HEK293T (cell line): ENCODE measurements around the gene TRA2B.

Experiments
- ARNT ChIP-seq: fragments of 450-650 bp; IDR thresholded peaks from 2 replicates; pipeline ENCODE4 v1.6.1; 2017; ENCODE audit warnings: mild to moderate bottlenecking
- BHLHE40 ChIP-seq: fragments of 450-650 bp; IDR thresholded peaks from 2 replicates; pipeline ENCODE4 v1.6.1; 2016; ENCODE audit warnings: mild to moderate bottlenecking, moderate library complexity, borderline replicate concordance
- CTBP1 ChIP-seq: fragments of 450-650 bp; IDR thresholded peaks from 2 replicates; pipeline ENCODE4 v1.6.1; 2016; ENCODE audit warnings: borderline replicate concordance
- ELF4 ChIP-seq: fragments of 450-650 bp; IDR thresholded peaks from 2 replicates; pipeline ENCODE4 v1.6.1; 2017; ENCODE audit warnings: antibody characterized with exemption
- FOXK2 ChIP-seq: fragments of 450-650 bp; IDR thresholded peaks from 2 replicates; pipeline ENCODE4 v1.6.1; 2016; ENCODE audit warnings: mild to moderate bottlenecking
- FOXM1 ChIP-seq: fragments of 450-650 bp; IDR thresholded peaks from 2 replicates; pipeline ENCODE4 v1.6.1; 2017; ENCODE audit warnings: mild to moderate bottlenecking, borderline replicate concordance
- HDGF ChIP-seq: fragments of 450-650 bp; IDR thresholded peaks from 2 replicates; pipeline ENCODE4 v1.6.1; 2017; ENCODE audit warnings: antibody characterized with exemption, borderline replicate concordance
- L3MBTL2 ChIP-seq: fragments of 450-650 bp; conservative IDR thresholded peaks from 2 replicates; pipeline ENCODE4 v1.6.1; 2016; ENCODE audit warnings: mild to moderate bottlenecking
- NFRKB ChIP-seq: fragments of 450-650 bp; IDR thresholded peaks from 2 replicates; pipeline ENCODE4 v1.6.1; 2016; ENCODE audit warnings: mild to moderate bottlenecking, moderate library complexity
- PKNOX1 ChIP-seq: fragments of 450-650 bp; IDR thresholded peaks from 2 replicates; pipeline ENCODE4 v1.6.1; 2016
- SP1 ChIP-seq: fragments of 450-650 bp; IDR thresholded peaks from 2 replicates; pipeline ENCODE4 v1.6.1; 2017
- SUZ12 ChIP-seq: fragments of 450-650 bp; IDR thresholded peaks from 2 replicates; pipeline ENCODE4 v1.6.1; 2016; ENCODE audit warnings: mild to moderate bottlenecking
- TARDBP ChIP-seq: fragments of 450-650 bp; IDR thresholded peaks from 2 replicates; pipeline ENCODE4 v1.6.1; 2016
- ZNF384 ChIP-seq: fragments of 450-650 bp; IDR thresholded peaks from 2 replicates; pipeline ENCODE4 v1.6.1; 2016

GRCh38 chr3:185934767-185935464 is 2.9 kb downstream of the TRA2B start:
- TF ChIP-seq FOXM1 (no peak), BHLHE40 (no peak), L3MBTL2 (no peak), TARDBP (no peak), CTBP1 (no peak), HDGF (no peak), SUZ12 (no peak), FOXK2 (no peak), PKNOX1 (no peak), NFRKB (no peak), SP1 (no peak), ZNF384 (no peak), ARNT (no peak), ELF4 (no peak)
